Activated naive CD4-positive, alpha-beta T cell treated with anti-CD3 and anti-CD28 coated beads, Interleukin-2, amount 10 ng/mL, durations not matched to agents 7 days and 5 days (primary cell): ENCODE results near the gene CELF2.

ENCODE experiments used
- CTCF ChIA-PET: fragments of 350-600 bp; sonication (Branson Sonifier 250); formaldehyde crosslinking; loops from one replicate; lab custom pipeline; 2021; ENCODE audit warnings: antibody characterized with exemption; lab: Charles Lee
- DNase-seq: peaks from one replicate; pipeline ENCODE4 v3.0.0-alpha.2; 2020
- H3K27ac Mint-ChIP-seq: one replicate; pipeline ENCODE4 v1.8.0; 2021; ENCODE audit warnings: mild to moderate bottlenecking, moderate library complexity, mixed read lengths
- H3K27me3 Mint-ChIP-seq: one replicate; pipeline ENCODE4 v1.8.0; 2021; ENCODE audit warnings: mild to moderate bottlenecking, mixed read lengths
- H3K36me3 Mint-ChIP-seq: one replicate; pipeline ENCODE4 v1.8.0; 2021; ENCODE audit warnings: mixed read lengths
- H3K4me1 Mint-ChIP-seq: one replicate; pipeline ENCODE4 v1.8.0; 2021; ENCODE audit warnings: mixed read lengths
- H3K4me3 Mint-ChIP-seq: one replicate; pipeline ENCODE4 v1.8.0; 2021; ENCODE audit warnings: mild to moderate bottlenecking, moderate library complexity, mixed read lengths
- H3K9me3 Mint-ChIP-seq: one replicate; pipeline ENCODE4 v1.8.0; 2021; ENCODE audit warnings: mixed read lengths

Gene CELF2

DNA sequence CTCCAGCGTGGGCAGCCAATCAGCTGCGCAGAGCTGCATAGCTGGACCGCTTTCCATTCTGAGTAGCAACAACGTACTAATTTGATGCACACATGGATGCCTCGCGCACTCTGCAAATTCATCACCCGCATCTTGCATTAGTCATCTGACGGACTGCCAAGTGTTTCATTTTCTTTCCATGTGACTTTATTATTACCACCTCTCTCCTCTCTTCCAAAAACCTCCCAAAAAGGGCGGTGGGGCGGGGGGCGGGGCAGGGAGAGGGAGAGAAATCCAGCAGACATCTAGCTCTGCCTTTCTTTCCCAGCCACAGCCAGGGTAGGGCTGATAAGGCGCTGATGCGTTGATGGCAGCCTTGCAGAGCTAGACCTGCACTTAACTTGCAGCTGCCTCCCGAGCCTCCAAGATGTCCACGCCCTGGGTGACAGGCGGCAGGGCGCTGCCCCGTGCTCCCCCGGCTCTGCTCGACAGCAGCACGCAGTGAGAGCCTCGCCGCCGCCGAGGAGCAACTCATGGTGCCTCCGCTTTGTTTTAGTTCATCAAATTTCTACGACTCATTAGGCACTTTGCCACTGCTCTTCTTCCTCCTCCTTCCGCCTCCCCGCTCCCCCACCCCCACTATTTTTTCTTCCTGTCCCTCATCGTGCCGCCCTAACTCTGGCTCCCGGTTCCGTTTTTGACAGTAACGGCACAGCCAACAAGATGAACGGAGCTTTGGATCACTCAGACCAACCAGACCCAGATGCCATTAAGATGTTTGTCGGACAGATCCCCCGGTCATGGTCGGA is 147.3 kb downstream of the CELF2 start:
- Mint-ChIP-seq H3K4me1 (peaks cover 32% of the 10 kb centered on the region), H3K4me3 (no peak overlapping the region), H3K9me3 (no peaks in the 10 kb centered on the region), H3K36me3 (peaks cover 28% of the 10 kb centered on the region), H3K27ac (no peak overlapping the region), H3K27me3 (no peaks in the 10 kb centered on the region)
- peak; percentile 82 for DNase-seq
- CTCF ChIA-PET = interaction anchor here (0.7 to 7.9 kb wide), 13 partner anchors 8 to 105 kb away, joined by 3 to 75 read pairs (median 10); no protein-coding TSS in a partner anchor

GRCh38 chr10:11165591-11166543 is 148.2 kb downstream of the CELF2 start:
- H3K27ac Mint-ChIP-seq = no peak overlapping the region

DNA sequence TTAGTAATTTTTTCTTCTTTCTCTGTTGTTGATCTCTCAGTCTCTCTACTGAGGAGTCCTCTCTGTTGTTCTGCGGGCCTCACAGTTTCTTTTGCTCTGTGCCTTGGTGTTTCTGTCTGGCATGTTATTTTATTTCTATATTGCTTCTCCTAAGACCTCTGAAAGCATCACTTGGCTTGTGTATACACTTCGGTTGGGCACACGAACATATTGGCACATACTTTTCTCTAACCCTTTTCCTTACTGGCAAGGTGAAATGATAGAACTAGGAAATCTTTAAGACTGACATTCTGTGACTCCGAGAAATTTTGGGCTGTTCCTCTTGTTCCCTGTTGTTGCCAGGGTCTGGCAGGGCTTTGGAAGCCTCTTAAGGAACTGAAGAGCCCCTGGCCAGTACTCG is 148.9 kb downstream of the CELF2 start:
- H3K36me3 Mint-ChIP-seq = peaks cover 25% of the 10 kb centered on the region
- DNase-seq = no peak
- no peak overlapping the region for H3K4me3 Mint-ChIP-seq
- H3K27ac Mint-ChIP-seq = no peak overlapping the region
- CTCF ChIA-PET = interaction anchor here (0.7 to 7.9 kb wide), 8 partner anchors 9 to 65 kb away, joined by 3 to 75 read pairs (median 22); no protein-coding TSS in a partner anchor
- no peaks in the 10 kb centered on the region for H3K27me3 Mint-ChIP-seq
- H3K4me1 Mint-ChIP-seq = peaks cover 20% of the 10 kb centered on the region
- no peaks in the 10 kb centered on the region for H3K9me3 Mint-ChIP-seq

More at GRCh38 chr10:11165591-11166543, 148.2 kb downstream of the CELF2 start:
- Mint-ChIP-seq H3K4me1 (peaks cover 25% of the 10 kb centered on the region), H3K4me3 (no peak overlapping the region), H3K27me3 (no peaks in the 10 kb centered on the region), H3K36me3 (peaks cover 28% of the 10 kb centered on the region), H3K9me3 (no peaks in the 10 kb centered on the region)
- CTCF ChIA-PET = interaction anchor here (0.7 to 7.9 kb wide), 10 partner anchors 9 to 104 kb away, joined by 3 to 75 read pairs (median 12); no protein-coding TSS in a partner anchor
- peak; percentile 84 for DNase-seq

GRCh38 chr10:11167233-11167966 is 149.7 kb downstream of the CELF2 start:
- DNase-seq = no peak
- Mint-ChIP-seq H3K4me3 (no peak overlapping the region), H3K4me1 (peaks cover 13% of the 10 kb centered on the region), H3K27me3 (no peaks in the 10 kb centered on the region), H3K27ac (no peak overlapping the region), H3K36me3 (peaks cover 20% of the 10 kb centered on the region), H3K9me3 (no peaks in the 10 kb centered on the region)
- CTCF ChIA-PET = interaction anchor here (5.3 to 7.9 kb wide), 3 partner anchors 11 to 21 kb away, joined by 24 to 75 read pairs (median 63); no protein-coding TSS in a partner anchor

GRCh38 chr10:11168423-11169090 is 150.9 kb downstream of the CELF2 start:
- CTCF ChIA-PET = interaction anchor here (0.9 to 7.9 kb wide), 5 partner anchors 10 to 67 kb away, joined by 3 to 75 read pairs (median 24); no protein-coding TSS in a partner anchor
- no peak for DNase-seq
- H3K4me1 Mint-ChIP-seq = peaks cover 13% of the 10 kb centered on the region
- no peak overlapping the region for H3K4me3 Mint-ChIP-seq
- no peak overlapping the region for H3K27ac Mint-ChIP-seq
- H3K27me3 Mint-ChIP-seq = no peaks in the 10 kb centered on the region
- no peaks in the 10 kb centered on the region for H3K9me3 Mint-ChIP-seq
- peaks cover 31% of the 10 kb centered on the region for H3K36me3 Mint-ChIP-seq

GRCh38 chr10:11169976-11170375 is 152.3 kb downstream of the CELF2 start:
- H3K27me3 Mint-ChIP-seq = no peaks in the 10 kb centered on the region
- H3K27ac Mint-ChIP-seq = no peak overlapping the region
- H3K4me1 Mint-ChIP-seq = peaks cover 27% of the 10 kb centered on the region
- CTCF ChIA-PET = interaction anchor here (5.3 to 7.9 kb wide), 2 partner anchors 8 to 24 kb away, joined by 24 to 63 read pairs; no protein-coding TSS in a partner anchor
- no peak for DNase-seq
- peaks cover 44% of the 10 kb centered on the region for H3K36me3 Mint-ChIP-seq
- H3K9me3 Mint-ChIP-seq = no peaks in the 10 kb centered on the region
- no peak overlapping the region for H3K4me3 Mint-ChIP-seq

DNA sequence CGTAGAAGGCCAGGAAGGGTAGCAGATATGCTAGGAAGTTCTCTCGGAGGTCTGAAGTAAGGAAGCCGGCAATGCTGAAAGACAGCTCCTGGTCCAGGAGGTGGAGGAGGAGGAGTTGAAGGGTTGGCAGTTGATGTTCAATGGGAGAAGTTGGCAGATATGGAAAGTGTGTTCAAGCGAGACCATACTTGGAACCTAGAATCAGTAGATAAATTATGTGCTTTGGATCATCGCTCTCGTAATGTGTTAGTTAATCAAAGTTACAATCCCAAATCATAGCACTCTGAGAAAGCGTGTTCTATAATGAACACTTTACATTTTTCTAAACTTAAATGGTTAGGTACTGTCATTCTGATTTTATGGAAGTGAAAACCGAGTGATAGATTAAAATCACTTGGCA is 152.9 kb downstream of the CELF2 start:
- Mint-ChIP-seq H3K27me3 (no peaks in the 10 kb centered on the region), H3K4me3 (no peak overlapping the region), H3K27ac (no peak overlapping the region), H3K36me3 (peaks cover 46% of the 10 kb centered on the region), H3K4me1 (peaks cover 33% of the 10 kb centered on the region), H3K9me3 (no peaks in the 10 kb centered on the region)
- CTCF ChIA-PET = interaction anchor here (1.0 to 7.9 kb wide), 3 partner anchors 8 to 69 kb away, joined by 3 to 63 read pairs (median 24); no protein-coding TSS in a partner anchor
- no peak for DNase-seq

- DNase-seq = no peak
- CTCF ChIA-PET = interaction anchor here (1.0 to 5.3 kb wide), 2 partner anchors 25 to 69 kb away, joined by 3 to 24 read pairs; no protein-coding TSS in a partner anchor
- no peak overlapping the region for H3K27ac Mint-ChIP-seq
- no peak overlapping the region for H3K4me3 Mint-ChIP-seq
- no peaks in the 10 kb centered on the region for H3K9me3 Mint-ChIP-seq
- H3K36me3 Mint-ChIP-seq = peaks cover 49% of the 10 kb centered on the region
- H3K4me1 Mint-ChIP-seq = peaks cover 40% of the 10 kb centered on the region
- no peaks in the 10 kb centered on the region for H3K27me3 Mint-ChIP-seq
Observed at GRCh38 chr10:11170993-11171851, 153.6 kb downstream of the CELF2 start.

DNA sequence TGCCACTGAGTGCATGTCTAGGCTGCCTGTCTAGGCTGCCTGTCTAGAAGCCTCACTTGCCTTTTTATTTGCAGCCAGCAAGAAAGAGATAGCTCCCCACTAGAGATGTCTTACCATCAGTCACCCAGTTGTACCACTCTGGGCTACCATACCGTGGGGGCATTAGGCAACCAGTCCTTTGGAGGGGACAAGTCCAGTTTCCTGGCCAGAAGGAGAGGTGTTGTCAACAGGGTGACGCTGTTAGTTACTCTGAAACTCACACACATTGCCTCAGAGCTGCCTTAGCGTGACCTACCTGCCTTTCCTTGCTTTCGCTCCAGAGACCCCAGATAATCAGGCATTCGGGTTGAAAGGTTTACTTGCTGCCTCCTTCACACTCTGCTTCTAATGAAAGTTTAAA is 155.4 kb downstream of the CELF2 start:
- Mint-ChIP-seq H3K36me3 (peaks cover 55% of the 10 kb centered on the region), H3K9me3 (no peaks in the 10 kb centered on the region), H3K27ac (no peak overlapping the region), H3K4me1 (peaks cover 58% of the 10 kb centered on the region), H3K4me3 (no peak overlapping the region), H3K27me3 (no peaks in the 10 kb centered on the region)
- CTCF ChIA-PET = interaction anchor here (0.6 to 1.7 kb wide), 4 partner anchors 9 to 302 kb away, joined by 3 to 10 read pairs (median 4); no protein-coding TSS in a partner anchor
- no peak for DNase-seq

GRCh38 chr10:11175823-11176243 is 158.2 kb downstream of the CELF2 start:
- Mint-ChIP-seq H3K4me1 (peaks cover 85% of the 10 kb centered on the region), H3K27ac (peak overlapping the region; percentile 92), H3K27me3 (no peaks in the 10 kb centered on the region), H3K9me3 (no peaks in the 10 kb centered on the region), H3K4me3 (no peak overlapping the region), H3K36me3 (peaks cover 78% of the 10 kb centered on the region)
- CTCF ChIA-PET = interaction anchor here (1.1 to 2.4 kb wide), 6 partner anchors 10 to 94 kb away, joined by 3 to 15 read pairs (median 6); no protein-coding TSS in a partner anchor
- DNase-seq = peak; percentile 48

- Mint-ChIP-seq H3K27ac (peak overlapping the region; percentile 92), H3K9me3 (no peaks in the 10 kb centered on the region), H3K36me3 (peaks cover 87% of the 10 kb centered on the region), H3K27me3 (no peaks in the 10 kb centered on the region), H3K4me1 (peaks cover 94% of the 10 kb centered on the region), H3K4me3 (no peak overlapping the region)
- CTCF ChIA-PET = interaction anchor here (1.1 to 4.3 kb wide), 4 partner anchors 10 to 66 kb away, joined by 3 to 63 read pairs (median 4); no protein-coding TSS in a partner anchor
- DNase-seq = peak; percentile 68
Observed at GRCh38 chr10:11176746-11177145, 159.1 kb downstream of the CELF2 start.

DNA sequence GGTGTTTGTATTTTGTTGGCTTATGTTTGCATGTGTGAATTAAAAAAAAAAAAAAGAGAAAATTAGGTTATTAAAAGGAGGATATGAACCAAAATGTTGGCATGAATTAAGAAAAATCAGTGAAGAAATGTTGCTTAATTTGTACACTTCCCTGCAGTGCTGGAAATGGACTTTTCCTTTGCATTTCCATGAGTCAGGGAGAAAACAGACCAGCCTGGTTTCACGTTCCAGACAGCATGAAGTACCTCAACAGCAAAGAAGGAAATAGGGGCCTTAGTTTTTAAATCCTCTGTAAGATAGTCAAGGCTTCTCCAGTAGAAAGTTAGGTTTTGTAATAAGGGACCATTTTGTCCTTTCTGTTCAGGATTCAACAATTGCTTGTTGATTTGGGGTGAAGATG is 159.7 kb downstream of the CELF2 start:
- CTCF ChIA-PET = interaction anchor here (1.1 to 4.3 kb wide), 6 partner anchors 11 to 66 kb away, joined by 3 to 63 read pairs (median 8); no protein-coding TSS in a partner anchor
- H3K27ac Mint-ChIP-seq = peak overlapping the region; percentile 92
- DNase-seq = no peak
- no peak overlapping the region for H3K4me3 Mint-ChIP-seq
- H3K9me3 Mint-ChIP-seq = no peaks in the 10 kb centered on the region
- no peaks in the 10 kb centered on the region for H3K27me3 Mint-ChIP-seq
- peaks cover 99% of the 10 kb centered on the region for H3K4me1 Mint-ChIP-seq
- H3K36me3 Mint-ChIP-seq = peaks cover 91% of the 10 kb centered on the region
